Measurements from ENCODE around the gene OR4A16. TPM values are rescaled to one million over a fixed set of nuclear protein-coding genes. Genes with fewer than 3 reads are reported as not detected.

OR4A16 gene, protein sequence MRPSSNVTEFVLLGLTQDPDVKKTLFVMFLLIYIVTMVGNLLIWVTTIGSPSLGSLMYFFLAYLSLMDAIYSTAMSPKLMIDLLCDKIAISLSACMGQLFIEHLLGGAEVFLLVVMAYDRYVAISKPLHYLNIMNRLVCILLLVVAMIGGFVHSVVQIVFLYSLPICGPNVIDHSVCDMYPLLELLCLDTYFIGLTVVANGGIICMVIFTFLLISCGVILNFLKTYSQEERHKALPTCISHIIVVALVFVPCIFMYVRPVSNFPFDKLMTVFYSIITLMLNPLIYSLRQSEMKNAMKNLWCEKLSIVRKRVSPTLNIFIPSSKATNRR
- total RNA-seq (2022) (not detected in 2 replicates), Bru-seq, nascent RNA (not detected), BruChase-seq, experiment 1, labeled RNA remaining after a 6-hour chase (not detected), BruChase-seq, experiment 2, labeled RNA remaining after a 2-hour chase (not detected)
- long read RNA-seq = 0 reads

DNA sequence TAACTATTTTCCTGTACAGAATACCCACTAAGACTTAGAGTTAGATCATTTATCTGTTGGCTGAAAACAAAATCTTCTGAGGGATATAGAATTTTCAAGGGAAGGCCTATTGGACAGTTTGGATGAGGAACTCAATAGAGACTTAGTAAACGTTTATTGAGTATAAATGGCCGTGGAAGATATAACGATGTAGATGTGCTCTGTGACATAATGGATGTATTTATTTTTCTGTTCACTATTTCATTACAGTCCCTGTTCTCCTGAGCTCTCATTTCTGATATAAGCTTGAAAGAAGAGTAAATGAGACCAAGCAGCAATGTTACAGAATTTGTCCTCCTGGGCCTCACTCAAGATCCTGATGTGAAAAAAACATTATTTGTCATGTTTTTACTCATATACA lies at the start of gene OR4A16:
TSS of gene OR4A16 (plus strand) at position 301 of the 400 bp plus-strand sequence. CDS start at position 301, 0 bp downstream.
- CTCF ChIA-PET = no interaction called here
- no peaks in the 10 kb centered on the region for H3K27me3 Mint-ChIP-seq (ENCODE audit: unreplicated experiment)
- no peaks in the 10 kb centered on the region for H3K4me1 Mint-ChIP-seq (ENCODE audit: low read depth, unreplicated experiment)
- intact Hi-C loops (cut with micrococcal nuclease; ENCODE audit: unreplicated experiment) = no loop called here
- H3K27ac Mint-ChIP-seq (ENCODE audit: unreplicated experiment) = no peak within 1 kb of the TSS
- H3K4me3 Mint-ChIP-seq (ENCODE audit: low read depth, unreplicated experiment) = no peak within 1 kb of the TSS
- DNase-seq = no peak
- TF ChIP-seq, protein P1, sequence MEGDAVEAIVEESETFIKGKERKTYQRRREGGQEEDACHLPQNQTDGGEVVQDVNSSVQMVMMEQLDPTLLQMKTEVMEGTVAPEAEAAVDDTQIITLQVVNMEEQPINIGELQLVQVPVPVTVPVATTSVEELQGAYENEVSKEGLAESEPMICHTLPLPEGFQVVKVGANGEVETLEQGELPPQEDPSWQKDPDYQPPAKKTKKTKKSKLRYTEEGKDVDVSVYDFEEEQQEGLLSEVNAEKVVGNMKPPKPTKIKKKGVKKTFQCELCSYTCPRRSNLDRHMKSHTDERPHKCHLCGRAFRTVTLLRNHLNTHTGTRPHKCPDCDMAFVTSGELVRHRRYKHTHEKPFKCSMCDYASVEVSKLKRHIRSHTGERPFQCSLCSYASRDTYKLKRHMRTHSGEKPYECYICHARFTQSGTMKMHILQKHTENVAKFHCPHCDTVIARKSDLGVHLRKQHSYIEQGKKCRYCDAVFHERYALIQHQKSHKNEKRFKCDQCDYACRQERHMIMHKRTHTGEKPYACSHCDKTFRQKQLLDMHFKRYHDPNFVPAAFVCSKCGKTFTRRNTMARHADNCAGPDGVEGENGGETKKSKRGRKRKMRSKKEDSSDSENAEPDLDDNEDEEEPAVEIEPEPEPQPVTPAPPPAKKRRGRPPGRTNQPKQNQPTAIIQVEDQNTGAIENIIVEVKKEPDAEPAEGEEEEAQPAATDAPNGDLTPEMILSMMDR (IDR thresholded peaks at IDR 0.05; ENCODE audit: unreplicated experiment) = no peak
- BruUV-seq (replicated peaks) = no TSS peak
- H3K36me3 Mint-ChIP-seq (ENCODE audit: insufficient read depth, unreplicated experiment) = no peaks in the 10 kb centered on the region
- H3K9me3 Mint-ChIP-seq (ENCODE audit: low read depth, unreplicated experiment) = peaks cover 12% of the 10 kb centered on the region

DNA sequence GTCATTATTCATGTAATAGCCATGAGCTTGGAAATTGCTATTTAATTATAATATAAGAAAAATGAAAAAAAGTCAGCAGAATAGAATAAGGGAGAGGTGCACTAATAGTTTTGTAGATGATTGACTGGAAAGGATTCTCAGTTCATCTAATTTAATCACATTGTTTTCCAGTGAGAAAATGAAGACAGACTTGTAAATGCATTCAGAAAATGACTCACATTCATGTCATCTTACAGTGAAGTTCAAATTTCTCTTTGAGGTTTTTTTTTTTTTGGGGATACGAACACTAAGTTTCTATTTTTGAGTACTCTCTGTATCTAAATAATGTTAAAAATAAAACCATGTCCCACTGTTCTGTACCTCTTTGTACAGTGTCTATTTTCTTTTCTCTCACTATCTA lies 18.5 kb upstream of the OR4A16 start:
- no peaks in the 10 kb centered on the region for H3K36me3 Mint-ChIP-seq (ENCODE audit: insufficient read depth, unreplicated experiment)
- CTCF ChIA-PET = interaction anchor here (0.7 kb wide), 1 partner anchor 10 kb away, joined by 3 read pairs; no protein-coding TSS in a partner anchor
- intact Hi-C loops (cut with micrococcal nuclease; ENCODE audit: unreplicated experiment) = no loop called here
- TF ChIP-seq, protein P1 (IDR thresholded peaks at IDR 0.05; ENCODE audit: unreplicated experiment) = no peak
- H3K27ac Mint-ChIP-seq (ENCODE audit: unreplicated experiment) = no peak overlapping the region
- peaks cover 7% of the 10 kb centered on the region for H3K9me3 Mint-ChIP-seq (ENCODE audit: low read depth, unreplicated experiment)
- H3K27me3 Mint-ChIP-seq (ENCODE audit: unreplicated experiment) = no peaks in the 10 kb centered on the region
- BruUV-seq (replicated peaks) = no TSS peak
- no peak overlapping the region for H3K4me3 Mint-ChIP-seq (ENCODE audit: low read depth, unreplicated experiment)
- no peak for DNase-seq
- H3K4me1 Mint-ChIP-seq (ENCODE audit: low read depth, unreplicated experiment) = no peaks in the 10 kb centered on the region

DNA sequence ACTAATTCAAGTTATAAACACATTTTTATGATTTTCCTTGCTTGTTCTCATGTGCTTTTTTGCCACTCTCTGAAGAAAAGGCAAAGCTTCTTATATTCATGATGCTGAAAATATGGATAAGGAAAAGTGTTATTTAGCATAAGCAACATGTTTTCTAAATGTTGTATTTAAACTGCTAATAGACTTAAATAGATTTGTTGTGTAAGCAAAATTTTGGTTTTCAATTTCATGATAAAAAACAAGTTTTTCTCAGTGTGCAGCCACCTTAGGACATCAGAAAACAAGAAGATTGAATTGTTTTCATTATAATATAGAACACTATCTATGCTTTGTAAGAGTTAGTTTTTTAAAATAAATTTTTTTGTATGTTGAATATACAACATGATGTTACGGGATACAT lies 2.3 kb downstream of the OR4A16 start:
- Mint-ChIP-seq H3K27ac (ENCODE audit: unreplicated experiment) (no peak overlapping the region), H3K27me3 (ENCODE audit: unreplicated experiment) (no peaks in the 10 kb centered on the region), H3K9me3 (ENCODE audit: low read depth, unreplicated experiment) (peaks cover 13% of the 10 kb centered on the region), H3K36me3 (ENCODE audit: insufficient read depth, unreplicated experiment) (no peaks in the 10 kb centered on the region), H3K4me3 (ENCODE audit: low read depth, unreplicated experiment) (no peak overlapping the region), H3K4me1 (ENCODE audit: low read depth, unreplicated experiment) (no peaks in the 10 kb centered on the region)
- TF ChIP-seq, protein P1 (IDR thresholded peaks at IDR 0.05; ENCODE audit: unreplicated experiment) = no peak
- no peak for DNase-seq
- CTCF ChIA-PET = no interaction called here
- intact Hi-C loops (cut with micrococcal nuclease; ENCODE audit: unreplicated experiment) = no loop called here
- no TSS peak for BruUV-seq (replicated peaks)

DNA sequence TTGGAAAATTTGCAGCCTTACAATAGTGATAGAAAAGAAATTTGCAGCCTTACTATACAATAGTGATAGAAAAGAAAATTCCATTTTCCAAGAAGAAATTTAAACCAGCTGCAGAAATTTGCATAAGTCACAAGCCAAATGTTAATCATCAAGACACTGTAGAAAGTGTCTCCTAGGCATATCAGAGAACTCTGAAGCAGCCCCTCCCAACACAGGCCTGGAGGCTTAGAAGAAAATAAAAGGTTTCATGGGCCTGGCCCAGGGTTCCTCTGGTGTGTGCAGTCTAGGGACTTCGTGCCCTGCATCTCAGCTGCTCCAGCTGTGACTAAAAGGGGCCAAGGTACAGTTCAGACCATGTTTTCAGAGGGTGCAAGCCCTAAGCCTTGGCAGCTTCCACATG lies 6.0 kb downstream of the OR4A16 start:
- no TSS peak for BruUV-seq (replicated peaks)
- intact Hi-C loops (cut with micrococcal nuclease; ENCODE audit: unreplicated experiment) = no loop called here
- Mint-ChIP-seq H3K36me3 (ENCODE audit: insufficient read depth, unreplicated experiment) (no peaks in the 10 kb centered on the region), H3K27ac (ENCODE audit: unreplicated experiment) (no peak overlapping the region), H3K27me3 (ENCODE audit: unreplicated experiment) (no peaks in the 10 kb centered on the region), H3K9me3 (ENCODE audit: low read depth, unreplicated experiment) (peaks cover 14% of the 10 kb centered on the region), H3K4me1 (ENCODE audit: low read depth, unreplicated experiment) (no peaks in the 10 kb centered on the region), H3K4me3 (ENCODE audit: low read depth, unreplicated experiment) (no peak overlapping the region)
- TF ChIP-seq, protein P1 (IDR thresholded peaks at IDR 0.05; ENCODE audit: unreplicated experiment) = no peak
- CTCF ChIA-PET = no interaction called here
- DNase-seq = no peak

Data from Calu3 (cell line).